ENCODE measurements around the gene NGFR. TPM values are rescaled to one million over a fixed set of nuclear protein-coding genes. Genes with fewer than 3 reads are reported as not detected.

NGFR gene
- total RNA-seq, 2 experiments from 2014 or later = 0.33 to 0.58 TPM

- ChIA-PET CTCF (no interaction called here), POLR2A (no interaction called here)
- no peak for DNase-seq
- Mint-ChIP-seq H3K4me1 (no peaks in the 10 kb centered on the region), H3K36me3 (ENCODE audit: low read depth) (no peaks in the 10 kb centered on the region), H3K27me3 (peaks cover 67% of the 10 kb centered on the region), H3K27ac (no peak overlapping the region), H3K9me3 (peaks cover 10% of the 10 kb centered on the region), H3K4me3 (no peak overlapping the region)
These were observed 21.0 kb upstream of the NGFR start for GRCh38 chr17:49473900-49474751.

- Mint-ChIP-seq H3K27me3 (peaks cover 61% of the 10 kb centered on the region), H3K4me3 (no peak overlapping the region), H3K36me3 (ENCODE audit: low read depth) (no peaks in the 10 kb centered on the region), H3K4me1 (no peaks in the 10 kb centered on the region), H3K27ac (no peak overlapping the region), H3K9me3 (peaks cover 10% of the 10 kb centered on the region)
- CTCF ChIA-PET = no interaction called here
- DNase-seq = no peak
- POLR2A ChIA-PET = no interaction called here
These were observed 17.4 kb upstream of the NGFR start for GRCh38 chr17:49477709-49478108.

GRCh38 chr17:49480836-49481615 is 14.1 kb upstream of the NGFR start:
- CTCF ChIA-PET = interaction anchor here (1.3 kb wide), 1 partner anchor 15 kb away, joined by 3 read pairs; no protein-coding TSS in a partner anchor
- POLR2A ChIA-PET = no interaction called here
- Mint-ChIP-seq H3K4me3 (no peak overlapping the region), H3K9me3 (peaks cover 3% of the 10 kb centered on the region), H3K27ac (no peak overlapping the region), H3K36me3 (ENCODE audit: low read depth) (no peaks in the 10 kb centered on the region), H3K27me3 (peaks cover 74% of the 10 kb centered on the region), H3K4me1 (no peaks in the 10 kb centered on the region)
- DNase-seq = no peak

GRCh38 chr17:49482144-49482817 is 12.8 kb upstream of the NGFR start:
- Mint-ChIP-seq H3K4me3 (no peak overlapping the region), H3K27ac (no peak overlapping the region), H3K4me1 (no peaks in the 10 kb centered on the region), H3K36me3 (ENCODE audit: low read depth) (no peaks in the 10 kb centered on the region), H3K27me3 (peaks cover 73% of the 10 kb centered on the region), H3K9me3 (no peaks in the 10 kb centered on the region)
- CTCF ChIA-PET = interaction anchor here (1.2 kb wide), 1 partner anchor 47 kb away, joined by 4 read pairs; no protein-coding TSS in a partner anchor
- POLR2A ChIA-PET = no interaction called here
- no peak for DNase-seq

- H3K27me3 Mint-ChIP-seq = peaks cover 68% of the 10 kb centered on the region
These were observed 11.2 kb upstream of the NGFR start for GRCh38 chr17:49483599-49484509.

GRCh38 chr17:49484588-49484987 is 10.5 kb upstream of the NGFR start:
- Mint-ChIP-seq H3K36me3 (ENCODE audit: low read depth) (no peaks in the 10 kb centered on the region), H3K4me1 (no peaks in the 10 kb centered on the region), H3K27ac (no peak overlapping the region), H3K27me3 (peaks cover 65% of the 10 kb centered on the region), H3K9me3 (no peaks in the 10 kb centered on the region), H3K4me3 (no peak overlapping the region)
- DNase-seq = no peak
- CTCF ChIA-PET = interaction anchor here (1.4 kb wide), 1 partner anchor 12 kb away, joined by 3 read pairs; no protein-coding TSS in a partner anchor
- POLR2A ChIA-PET = no interaction called here

More at GRCh38 chr17:49483599-49484509, 11.2 kb upstream of the NGFR start:
- no peaks in the 10 kb centered on the region for H3K9me3 Mint-ChIP-seq
- POLR2A ChIA-PET = no interaction called here
- H3K36me3 Mint-ChIP-seq (ENCODE audit: low read depth) = no peaks in the 10 kb centered on the region
- DNase-seq = no peak
- CTCF ChIA-PET = no interaction called here
- no peak overlapping the region for H3K27ac Mint-ChIP-seq
- H3K4me1 Mint-ChIP-seq = no peaks in the 10 kb centered on the region
- no peak overlapping the region for H3K4me3 Mint-ChIP-seq

- H3K4me3 Mint-ChIP-seq = no peak overlapping the region
- DNase-seq = no peak
- ChIA-PET CTCF (interaction anchor here (1.4 kb wide), 1 partner anchor 10 kb away, joined by 3 read pairs; no protein-coding TSS in a partner anchor), POLR2A (no interaction called here)
- no peak overlapping the region for H3K27ac Mint-ChIP-seq
- no peaks in the 10 kb centered on the region for H3K9me3 Mint-ChIP-seq
- no peaks in the 10 kb centered on the region for H3K36me3 Mint-ChIP-seq (ENCODE audit: low read depth)
- no peaks in the 10 kb centered on the region for H3K4me1 Mint-ChIP-seq
- H3K27me3 Mint-ChIP-seq = peaks cover 64% of the 10 kb centered on the region
These were observed 9.0 kb upstream of the NGFR start for GRCh38 chr17:49486012-49486641.

- no peak overlapping the region for H3K27ac Mint-ChIP-seq
- DNase-seq = no peak
- H3K9me3 Mint-ChIP-seq = no peaks in the 10 kb centered on the region
- H3K27me3 Mint-ChIP-seq = peaks cover 66% of the 10 kb centered on the region
- ChIA-PET CTCF (no interaction called here), POLR2A (no interaction called here)
- H3K4me1 Mint-ChIP-seq = no peaks in the 10 kb centered on the region
- no peaks in the 10 kb centered on the region for H3K36me3 Mint-ChIP-seq (ENCODE audit: low read depth)
- H3K4me3 Mint-ChIP-seq = no peak overlapping the region
These were observed 7.9 kb upstream of the NGFR start for GRCh38 chr17:49487183-49487582.

- no peak for DNase-seq
- POLR2A ChIA-PET = no interaction called here
- CTCF ChIA-PET = interaction anchor here (0.7 kb wide), 1 partner anchor 33 kb away, joined by 3 read pairs; no protein-coding TSS in a partner anchor
- Mint-ChIP-seq H3K27me3 (peaks cover 66% of the 10 kb centered on the region), H3K27ac (no peak overlapping the region), H3K36me3 (ENCODE audit: low read depth) (no peaks in the 10 kb centered on the region), H3K4me3 (no peak overlapping the region), H3K4me1 (no peaks in the 10 kb centered on the region), H3K9me3 (no peaks in the 10 kb centered on the region)
These were observed 6.5 kb upstream of the NGFR start for GRCh38 chr17:49488612-49489011.

GRCh38 chr17:49489348-49489747 is 5.7 kb upstream of the NGFR start:
- Mint-ChIP-seq H3K9me3 (no peaks in the 10 kb centered on the region), H3K27ac (no peak overlapping the region), H3K27me3 (peaks cover 70% of the 10 kb centered on the region), H3K4me3 (no peak overlapping the region), H3K4me1 (peaks cover 1% of the 10 kb centered on the region), H3K36me3 (ENCODE audit: low read depth) (no peaks in the 10 kb centered on the region)
- POLR2A ChIA-PET = no interaction called here
- no peak for DNase-seq
- CTCF ChIA-PET = no interaction called here

- CTCF ChIA-PET = no interaction called here
- no peak for DNase-seq
- Mint-ChIP-seq H3K36me3 (ENCODE audit: low read depth) (no peaks in the 10 kb centered on the region), H3K4me1 (peaks cover 6% of the 10 kb centered on the region), H3K9me3 (no peaks in the 10 kb centered on the region), H3K27ac (no peak overlapping the region), H3K27me3 (peaks cover 65% of the 10 kb centered on the region), H3K4me3 (no peak overlapping the region)
- POLR2A ChIA-PET = no interaction called here
These were observed 4.8 kb upstream of the NGFR start for GRCh38 chr17:49490276-49490675.

GRCh38 chr17:49491192-49491769 is 3.8 kb upstream of the NGFR start:
- POLR2A ChIA-PET = no interaction called here
- no peaks in the 10 kb centered on the region for H3K9me3 Mint-ChIP-seq
- H3K27ac Mint-ChIP-seq = no peak overlapping the region
- CTCF ChIA-PET = no interaction called here
- H3K4me1 Mint-ChIP-seq = peaks cover 13% of the 10 kb centered on the region
- H3K4me3 Mint-ChIP-seq = no peak overlapping the region
- peaks cover 64% of the 10 kb centered on the region for H3K27me3 Mint-ChIP-seq
- DNase-seq = no peak
- H3K36me3 Mint-ChIP-seq (ENCODE audit: low read depth) = no peaks in the 10 kb centered on the region
